Hematopoietic multipotent progenitor cell treated with erythropoietin and hydrocortisone succinate and interleukin-3 and kit ligand, for 17 days (in vitro differentiated cells): Measurements from ENCODE around the gene NPY2R.

Experiments
- DNase-seq: peaks from one replicate; pipeline ENCODE4 v3.0.0-alpha.2; 2015; ENCODE audit warnings: low spot score

NPY2R gene, protein sequence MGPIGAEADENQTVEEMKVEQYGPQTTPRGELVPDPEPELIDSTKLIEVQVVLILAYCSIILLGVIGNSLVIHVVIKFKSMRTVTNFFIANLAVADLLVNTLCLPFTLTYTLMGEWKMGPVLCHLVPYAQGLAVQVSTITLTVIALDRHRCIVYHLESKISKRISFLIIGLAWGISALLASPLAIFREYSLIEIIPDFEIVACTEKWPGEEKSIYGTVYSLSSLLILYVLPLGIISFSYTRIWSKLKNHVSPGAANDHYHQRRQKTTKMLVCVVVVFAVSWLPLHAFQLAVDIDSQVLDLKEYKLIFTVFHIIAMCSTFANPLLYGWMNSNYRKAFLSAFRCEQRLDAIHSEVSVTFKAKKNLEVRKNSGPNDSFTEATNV

DNA sequence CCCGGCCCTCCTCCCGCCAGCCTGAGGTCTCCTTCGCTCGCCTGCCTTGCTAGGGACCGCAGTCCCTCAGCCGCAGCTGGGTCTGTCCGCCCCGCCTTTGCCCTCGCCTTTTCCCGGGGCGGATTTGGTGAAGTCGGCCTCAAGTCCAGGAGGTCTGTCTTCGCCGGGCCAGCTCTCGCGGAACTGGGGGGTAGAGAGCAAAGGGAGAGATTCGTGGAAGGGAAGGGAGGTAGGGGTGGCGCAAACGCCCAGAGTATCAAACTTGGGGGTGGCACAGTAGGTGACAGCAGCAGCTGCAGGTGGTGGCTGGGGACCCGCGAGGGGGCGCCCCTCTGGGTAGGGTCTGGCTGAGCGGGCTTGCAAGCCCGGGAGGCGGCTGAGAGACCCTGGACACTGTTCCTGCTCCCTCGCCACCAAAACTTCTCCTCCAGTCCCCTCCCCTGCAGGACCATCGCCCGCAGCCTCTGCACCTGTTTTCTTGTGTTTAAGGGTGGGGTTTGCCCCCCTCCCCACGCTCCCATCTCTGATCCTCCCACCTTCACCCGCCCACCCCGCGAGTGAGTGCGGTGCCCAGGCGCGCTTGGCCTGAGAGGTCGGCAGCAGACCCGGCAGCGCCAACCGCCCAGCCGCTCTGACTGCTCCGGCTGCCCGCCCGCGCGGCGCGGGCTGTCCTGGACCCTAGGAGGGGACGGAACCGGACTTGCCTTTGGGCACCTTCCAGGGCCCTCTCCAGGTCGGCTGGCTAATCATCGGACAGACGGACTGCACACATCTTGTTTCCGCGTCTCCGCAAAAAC is at the start of gene NPY2R:
TSS of gene NPY2R (plus strand) at position 379 of the 797 bp plus-strand sequence. CDS start 5,304 bp downstream, outside the sequence.
- DNase-seq, result no peak

DNA sequence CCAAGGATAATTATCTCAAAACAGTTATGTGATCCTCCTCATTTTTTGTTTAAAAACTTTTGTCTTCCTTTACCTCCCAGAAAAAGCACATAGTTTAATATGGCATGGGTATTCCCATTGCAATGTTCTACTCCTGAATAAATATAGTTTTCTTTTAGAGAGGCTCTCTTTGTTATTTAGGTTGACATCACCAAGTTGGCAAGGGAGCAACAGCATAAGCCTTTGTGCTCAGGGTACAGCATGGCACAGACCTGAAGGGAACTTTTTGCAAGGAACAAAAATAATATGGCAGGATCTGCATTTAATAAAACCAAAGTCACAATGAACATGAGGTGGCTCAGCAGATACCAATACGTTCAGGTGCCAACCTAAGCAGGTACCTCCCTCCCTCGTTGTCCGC is 47.1 kb upstream of the NPY2R start:
- no peak for DNase-seq

DNA sequence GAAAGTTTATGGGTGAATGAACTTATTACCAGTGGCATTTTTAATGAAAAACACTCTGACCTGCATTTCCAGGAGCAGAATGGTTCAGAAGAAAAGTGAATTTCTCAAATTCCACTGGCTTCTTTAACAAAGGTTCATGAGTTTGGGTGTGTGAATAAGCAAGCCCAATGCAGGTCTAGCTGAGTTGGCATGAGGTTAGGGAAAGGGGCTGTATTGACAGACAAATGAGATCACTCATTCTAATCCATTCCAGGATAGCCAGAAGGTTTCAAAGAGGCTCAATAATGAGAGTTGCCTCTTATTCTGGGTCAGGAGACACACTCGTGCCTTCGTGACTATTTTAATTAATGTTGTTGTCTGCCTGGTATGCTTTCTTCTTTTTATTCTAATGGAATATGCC is 43.7 kb upstream of the NPY2R start:
- DNase-seq, result no peak

DNA sequence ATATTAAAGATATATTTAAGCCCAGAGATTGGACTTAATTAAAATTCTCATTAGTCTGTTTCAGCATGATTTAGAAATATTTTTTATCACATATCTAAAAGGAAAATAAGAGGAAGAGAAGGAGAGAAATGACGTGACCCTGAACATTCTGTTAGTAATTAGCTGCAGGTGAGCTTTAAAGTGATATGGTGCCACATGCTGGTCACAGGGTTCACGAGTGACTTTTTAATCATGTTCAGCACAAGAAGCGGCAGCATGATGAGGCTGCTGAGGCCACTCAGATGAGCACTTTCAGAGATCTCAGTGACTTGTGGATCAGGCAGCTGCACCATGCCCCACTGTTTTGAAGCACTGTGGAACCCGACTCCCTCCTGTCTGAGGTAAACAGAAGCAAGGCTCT is 37.9 kb upstream of the NPY2R start:
- no peak for DNase-seq

- DNase-seq, result no peak
Measured at GRCh38 chr4:155173371-155173770, 35.1 kb upstream of the NPY2R start.

- no peak for DNase-seq
Measured at GRCh38 chr4:155174668-155175067, 33.8 kb upstream of the NPY2R start.

- DNase-seq, result no peak
Measured at GRCh38 chr4:155179216-155179615, 29.2 kb upstream of the NPY2R start.

DNA sequence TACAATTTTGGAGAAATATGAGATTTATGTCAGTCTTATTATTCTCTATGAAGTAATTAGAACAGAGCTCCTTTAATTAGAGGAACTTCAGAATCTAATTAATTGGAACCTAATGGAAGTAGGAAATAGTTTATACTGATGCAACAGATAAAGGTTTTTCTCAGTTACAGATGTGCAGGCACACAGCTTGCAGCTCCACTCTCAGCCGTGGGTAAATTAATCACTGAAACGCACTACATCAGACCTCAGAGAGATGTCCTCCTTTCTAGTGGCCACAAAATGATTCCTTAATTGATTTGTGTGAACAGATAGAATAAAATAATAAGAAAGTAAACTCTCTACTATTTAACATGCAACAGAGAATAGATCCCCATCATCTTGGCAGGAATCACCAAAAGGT is 21.5 kb upstream of the NPY2R start:
- no peak for DNase-seq

- DNase-seq, result no peak
Measured at GRCh38 chr4:155187989-155188388, 20.4 kb upstream of the NPY2R start.

- no peak for DNase-seq
Measured at GRCh38 chr4:155190099-155190498, 18.3 kb upstream of the NPY2R start.

DNA sequence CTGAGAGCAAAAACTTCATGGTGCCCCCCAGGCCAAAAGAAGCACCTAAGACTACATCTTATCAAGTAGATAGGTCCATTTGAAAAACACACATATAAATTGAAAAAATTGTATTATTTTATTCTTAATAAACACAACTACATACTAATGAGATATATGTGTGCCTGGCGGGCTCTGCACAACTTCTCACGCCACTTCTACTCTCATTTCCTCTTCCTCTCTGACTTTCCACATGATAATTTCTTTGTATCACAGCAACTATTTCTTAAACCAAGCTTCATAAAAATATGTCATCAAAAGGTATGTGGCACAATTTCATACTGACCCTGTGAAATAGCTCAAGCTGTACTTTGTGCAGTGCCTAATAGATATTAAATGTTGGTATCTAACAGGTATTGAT is 10.7 kb upstream of the NPY2R start:
- no peak for DNase-seq

- DNase-seq, result no peak
Measured at GRCh38 chr4:155207534-155208257, 740 bp upstream of the NPY2R start.

DNA sequence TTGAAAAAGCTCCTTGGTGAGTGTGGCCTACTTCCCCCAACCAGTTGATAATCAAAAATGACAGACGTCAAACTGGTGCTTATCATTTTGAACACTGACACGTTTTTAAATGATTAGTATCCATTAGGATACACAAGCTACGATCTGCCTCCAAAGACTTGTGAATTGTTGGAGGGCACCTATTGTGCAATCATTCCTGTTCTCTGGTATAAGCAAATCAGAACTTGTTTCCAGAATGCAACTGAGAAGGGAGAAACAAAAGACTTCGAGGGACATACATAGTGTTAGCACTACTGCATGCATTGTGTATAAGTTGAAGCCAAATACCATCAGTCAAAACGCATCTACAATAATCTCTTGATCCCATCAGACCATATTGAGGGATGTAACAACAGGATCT is 11.6 kb downstream of the NPY2R start:
- DNase-seq, result no peak

GRCh38 chr4:155227131-155227530 is 18.7 kb downstream of the NPY2R start:
- no peak for DNase-seq

- no peak for DNase-seq
Measured at GRCh38 chr4:155228713-155229112, 20.3 kb downstream of the NPY2R start.

GRCh38 chr4:155232432-155232831 is 24.0 kb downstream of the NPY2R start:
- DNase-seq, result no peak

- DNase-seq, result no peak
Measured at GRCh38 chr4:155234206-155234605, 25.8 kb downstream of the NPY2R start.

GRCh38 chr4:155237567-155237966 is 29.1 kb downstream of the NPY2R start:
- no peak for DNase-seq

GRCh38 chr4:155241225-155241624 is 32.8 kb downstream of the NPY2R start:
- DNase-seq, result no peak

DNA sequence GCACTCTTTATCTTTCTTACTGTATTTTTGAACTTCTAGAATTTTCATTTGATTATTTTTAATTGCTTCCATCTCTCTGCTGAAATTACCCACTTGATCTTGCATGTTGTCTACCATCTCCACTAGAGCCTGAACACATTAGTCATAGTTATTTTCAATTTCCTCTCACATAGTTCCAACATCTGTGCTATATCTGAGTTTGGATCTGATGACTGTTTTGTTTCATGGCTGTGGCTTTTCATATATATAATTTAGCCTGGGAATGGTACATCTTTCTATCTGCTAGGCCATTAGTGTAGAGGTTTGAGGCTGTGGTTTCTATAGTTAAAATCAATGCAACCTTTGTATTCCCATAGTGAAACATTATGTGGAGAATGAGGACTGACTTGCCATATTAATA is 33.2 kb downstream of the NPY2R start:
- DNase-seq, result no peak

- no peak for DNase-seq
Measured at GRCh38 chr4:155245105-155245504, 36.7 kb downstream of the NPY2R start.

DNA sequence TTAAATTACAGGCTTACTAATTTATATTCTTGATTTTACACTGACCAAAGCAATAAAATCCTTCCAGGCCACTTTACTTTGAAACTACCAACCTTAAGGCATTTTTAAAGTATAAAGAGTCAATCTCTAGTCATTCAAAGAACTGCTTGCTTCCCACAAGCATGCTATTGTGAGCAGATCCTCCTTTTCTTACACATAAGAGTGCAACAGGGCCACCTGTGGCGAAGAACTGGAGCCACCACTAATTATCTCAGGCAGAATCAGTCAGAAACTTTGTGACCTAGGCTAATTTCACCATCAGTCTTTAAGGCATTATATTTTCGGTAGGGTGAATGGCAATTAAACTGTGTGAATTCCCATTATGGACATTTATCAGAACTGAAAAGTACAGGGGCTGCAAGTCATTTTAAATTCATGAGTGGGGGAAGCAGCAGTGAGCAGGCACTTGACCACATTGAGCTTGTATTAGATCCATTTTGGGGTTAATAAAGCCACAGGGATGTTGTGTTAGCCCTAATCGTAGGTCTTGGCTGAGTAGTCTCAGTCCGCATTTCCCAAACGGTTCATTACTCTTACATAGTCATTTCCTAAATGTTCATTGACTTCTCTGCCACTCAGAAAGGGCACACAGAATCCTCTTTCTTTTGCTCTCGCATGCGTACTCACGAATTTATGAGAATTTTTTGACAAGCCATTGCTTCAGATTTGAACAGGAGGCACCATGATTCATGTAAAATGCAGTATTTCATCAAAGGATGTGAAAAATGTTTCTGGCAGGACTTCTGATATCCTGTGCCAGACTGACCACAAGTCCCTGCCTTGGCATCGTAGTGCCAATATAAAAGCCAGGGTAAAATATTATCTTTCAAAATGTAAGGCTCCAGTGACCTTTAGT is 39.8 kb downstream of the NPY2R start:
- no peak for DNase-seq
